Measurements from ENCODE around the gene PDK1. TPM values are rescaled to one million over a fixed set of nuclear protein-coding genes. Genes with fewer than 3 reads are reported as not detected.

Gene PDK1
- total RNA-seq, 2 donors from 2014 or later, result 26.6 to 33.0 TPM

DNA sequence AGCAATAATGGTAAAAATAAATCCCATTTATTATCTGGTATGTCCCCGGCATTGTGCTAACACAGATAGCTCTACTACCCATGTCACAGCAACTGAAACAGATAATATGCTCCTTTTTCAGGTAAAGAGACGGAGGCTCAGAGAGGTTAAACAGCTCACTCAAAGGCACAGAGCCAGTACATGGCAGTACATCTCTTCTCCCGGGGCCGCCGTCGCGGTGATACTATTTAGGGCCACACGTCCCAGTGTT, 693 bp upstream of the PDK1 start:
- TF ChIP-seq, protein P1, sequence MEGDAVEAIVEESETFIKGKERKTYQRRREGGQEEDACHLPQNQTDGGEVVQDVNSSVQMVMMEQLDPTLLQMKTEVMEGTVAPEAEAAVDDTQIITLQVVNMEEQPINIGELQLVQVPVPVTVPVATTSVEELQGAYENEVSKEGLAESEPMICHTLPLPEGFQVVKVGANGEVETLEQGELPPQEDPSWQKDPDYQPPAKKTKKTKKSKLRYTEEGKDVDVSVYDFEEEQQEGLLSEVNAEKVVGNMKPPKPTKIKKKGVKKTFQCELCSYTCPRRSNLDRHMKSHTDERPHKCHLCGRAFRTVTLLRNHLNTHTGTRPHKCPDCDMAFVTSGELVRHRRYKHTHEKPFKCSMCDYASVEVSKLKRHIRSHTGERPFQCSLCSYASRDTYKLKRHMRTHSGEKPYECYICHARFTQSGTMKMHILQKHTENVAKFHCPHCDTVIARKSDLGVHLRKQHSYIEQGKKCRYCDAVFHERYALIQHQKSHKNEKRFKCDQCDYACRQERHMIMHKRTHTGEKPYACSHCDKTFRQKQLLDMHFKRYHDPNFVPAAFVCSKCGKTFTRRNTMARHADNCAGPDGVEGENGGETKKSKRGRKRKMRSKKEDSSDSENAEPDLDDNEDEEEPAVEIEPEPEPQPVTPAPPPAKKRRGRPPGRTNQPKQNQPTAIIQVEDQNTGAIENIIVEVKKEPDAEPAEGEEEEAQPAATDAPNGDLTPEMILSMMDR (IDR thresholded peaks at IDR 0.05), result no peak
- H3K9me3 ChIP-seq, result no peaks in the 10 kb centered on the region
- H3K4me1 ChIP-seq, result peaks cover 0 to 16% of the 10 kb centered on the region in 2 donors
- peak overlapping the region; percentile 88 to 94 for H3K27ac ChIP-seq
- H3K36me3 ChIP-seq, result no peaks in the 10 kb centered on the region
- H3K27me3 ChIP-seq, result no peaks in the 10 kb centered on the region
- peak overlapping the region; percentile 81 to 83 for H3K4me3 ChIP-seq
- no peak for DNase-seq (ENCODE audit: low spot score)

DNA sequence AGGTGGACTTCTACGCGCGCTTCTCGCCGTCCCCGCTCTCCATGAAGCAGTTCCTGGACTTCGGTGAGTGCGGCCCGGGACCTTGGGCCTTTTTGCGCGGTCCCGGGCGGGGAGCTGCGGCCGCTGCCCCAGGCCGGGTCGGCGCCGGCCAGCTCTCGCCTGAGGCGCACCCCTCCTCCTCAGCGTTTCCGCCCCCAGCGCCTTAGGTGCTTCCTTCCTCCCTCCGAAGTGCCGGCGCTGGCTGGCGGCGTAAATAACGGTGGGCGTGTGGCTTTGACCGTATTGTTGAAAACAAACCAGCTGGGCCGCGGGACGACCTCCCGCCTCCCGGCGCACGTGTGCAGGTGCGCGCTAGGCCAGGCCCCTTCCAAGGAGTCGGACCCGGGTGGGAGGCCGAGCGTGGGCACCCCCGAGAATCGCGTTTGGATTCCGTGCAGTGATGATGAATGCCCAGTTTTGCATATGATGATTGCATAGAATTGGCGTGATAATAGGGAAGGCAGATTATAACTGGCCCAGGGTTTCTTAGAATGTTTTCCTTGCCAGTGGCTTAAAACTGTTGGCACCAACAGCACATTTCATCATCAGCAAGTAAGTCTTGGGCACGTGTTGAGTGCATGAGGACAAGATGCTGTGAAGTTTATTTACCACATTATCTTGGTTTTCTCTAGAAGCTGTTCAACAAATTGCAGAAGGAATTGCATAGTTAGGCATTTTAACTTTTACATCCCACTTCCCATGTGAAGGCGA, 569 bp downstream of the PDK1 start:
- Histone ChIP-seq H3K9me3 (no peaks in the 10 kb centered on the region), H3K4me1 (peaks cover 0 to 17% of the 10 kb centered on the region in 2 donors), H3K4me3 (peak overlapping the region; percentile 81 to 83), H3K27ac (peak overlapping the region; percentile 88 to 94), H3K36me3 (no peaks in the 10 kb centered on the region), H3K27me3 (no peaks in the 10 kb centered on the region)
- TF ChIP-seq, protein P1 (IDR thresholded peaks at IDR 0.05), result no peak
- DNase-seq (ENCODE audit: low spot score), result no peak

- Histone ChIP-seq H3K9me3 (no peaks in the 10 kb centered on the region), H3K4me3 (no peak overlapping the region), H3K27me3 (no peaks in the 10 kb centered on the region), H3K36me3 (no peaks in the 10 kb centered on the region), H3K4me1 (peaks cover 0 to 18% of the 10 kb centered on the region in 2 donors), H3K27ac (no peak overlapping the region)
- no peak for DNase-seq (ENCODE audit: low spot score)
- TF ChIP-seq, protein P1 (IDR thresholded peaks at IDR 0.05), result no peak
Measured at GRCh38 chr2:172558372-172558771, 2.5 kb downstream of the PDK1 start.

GRCh38 chr2:172560721-172561120, 4.8 kb downstream of the PDK1 start:
- Histone ChIP-seq H3K4me1 (peaks cover 0 to 18% of the 10 kb centered on the region in 2 donors), H3K27ac (no peak overlapping the region), H3K36me3 (no peaks in the 10 kb centered on the region), H3K4me3 (no peak overlapping the region), H3K9me3 (no peaks in the 10 kb centered on the region), H3K27me3 (no peaks in the 10 kb centered on the region)
- DNase-seq (ENCODE audit: low spot score), result no peak
- TF ChIP-seq, protein P1 (IDR thresholded peaks at IDR 0.05), result no peak

- Histone ChIP-seq H3K27ac (no peak overlapping the region), H3K4me1 (peaks cover 0 to 18% of the 10 kb centered on the region in 2 donors), H3K4me3 (no peak overlapping the region), H3K27me3 (no peaks in the 10 kb centered on the region), H3K36me3 (no peaks in the 10 kb centered on the region), H3K9me3 (no peaks in the 10 kb centered on the region)
- DNase-seq (ENCODE audit: low spot score), result no peak
- TF ChIP-seq, protein P1 (IDR thresholded peaks at IDR 0.05), result no peak
Measured at GRCh38 chr2:172561270-172561669, 5.4 kb downstream of the PDK1 start.

- Histone ChIP-seq H3K4me3 (no peak overlapping the region), H3K27me3 (no peaks in the 10 kb centered on the region), H3K27ac (no peak overlapping the region), H3K36me3 (no peaks in the 10 kb centered on the region), H3K4me1 (peaks cover 0 to 9% of the 10 kb centered on the region in 2 donors), H3K9me3 (no peaks in the 10 kb centered on the region)
- DNase-seq (ENCODE audit: low spot score), result no peak
- TF ChIP-seq, protein P1 (IDR thresholded peaks at IDR 0.05), result no peak
Measured at GRCh38 chr2:172562298-172562697, 6.4 kb downstream of the PDK1 start.
